D721Med (cell line): ENCODE results near the gene TSHR.

Experiments used
- DNase-seq: peaks from one replicate; pipeline ENCODE4 v3.0.0; 2011; ENCODE audit warnings: low spot score; ENCODE audit not compliant: insufficient read length
- FAIRE-seq: peaks from 2 replicates; lab custom pipeline; 2011; peaks lifted over from hg19 to GRCh38; lab: Jason Lieb, UNC
- CTCF ChIP-seq: IDR thresholded peaks from 2 replicates; pipeline ENCODE4 v1.5.1; 2012; ENCODE audit warnings: mild to moderate bottlenecking, control low read depth; ENCODE audit not compliant: insufficient read depth; ENCODE audit errors: missing control alignments

TSHR gene

DNA sequence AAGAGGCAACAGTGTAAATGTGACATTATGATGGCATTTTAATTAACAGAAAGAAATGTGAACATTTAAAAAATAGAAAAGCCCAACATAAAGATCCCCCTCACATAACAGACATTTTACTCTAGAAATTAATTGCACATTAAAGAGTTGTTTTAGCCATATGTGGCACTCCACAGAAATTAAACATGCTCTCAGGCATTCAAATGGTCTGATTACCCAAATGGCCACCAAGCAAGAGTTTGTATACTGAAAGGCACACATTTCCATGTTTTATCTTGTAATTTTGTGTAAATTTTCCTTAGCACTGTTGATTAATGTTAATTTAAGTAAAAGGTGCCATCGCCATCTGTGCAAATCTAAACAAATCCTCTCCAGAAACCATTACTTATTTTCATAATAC lies 221.8 kb downstream of the TSHR start:
- FAIRE-seq = peak; percentile 68

DNA sequence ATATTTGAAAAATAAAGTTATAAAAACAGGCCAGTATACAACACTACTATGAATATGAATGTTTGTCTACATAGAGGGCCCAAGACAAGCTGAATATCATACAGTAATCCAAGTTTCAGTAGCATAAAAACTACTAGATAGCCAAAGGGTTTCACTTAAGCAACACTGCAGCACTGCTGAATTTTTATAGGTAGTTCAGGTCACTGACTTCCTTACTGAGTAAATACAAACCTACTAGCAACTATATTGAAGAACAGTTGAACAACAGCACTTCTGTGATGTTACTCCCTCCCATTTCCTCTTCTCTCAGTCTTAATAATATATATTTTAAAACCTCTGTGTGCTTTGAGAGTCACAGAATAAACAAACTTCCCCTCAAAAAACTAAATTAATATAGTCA lies 222.6 kb downstream of the TSHR start:
- FAIRE-seq = no peak
- no peak for TF ChIP-seq CTCF
- no peak for DNase-seq

More for the DNA sequence above, 221.8 kb downstream of the TSHR start:
- DNase-seq = no peak
- TF ChIP-seq CTCF = no peak

- no peak for FAIRE-seq
- TF ChIP-seq CTCF = no peak
- no peak for DNase-seq
Observed at GRCh38 chr14:81179631-81180030, 224.2 kb downstream of the TSHR start.

DNA sequence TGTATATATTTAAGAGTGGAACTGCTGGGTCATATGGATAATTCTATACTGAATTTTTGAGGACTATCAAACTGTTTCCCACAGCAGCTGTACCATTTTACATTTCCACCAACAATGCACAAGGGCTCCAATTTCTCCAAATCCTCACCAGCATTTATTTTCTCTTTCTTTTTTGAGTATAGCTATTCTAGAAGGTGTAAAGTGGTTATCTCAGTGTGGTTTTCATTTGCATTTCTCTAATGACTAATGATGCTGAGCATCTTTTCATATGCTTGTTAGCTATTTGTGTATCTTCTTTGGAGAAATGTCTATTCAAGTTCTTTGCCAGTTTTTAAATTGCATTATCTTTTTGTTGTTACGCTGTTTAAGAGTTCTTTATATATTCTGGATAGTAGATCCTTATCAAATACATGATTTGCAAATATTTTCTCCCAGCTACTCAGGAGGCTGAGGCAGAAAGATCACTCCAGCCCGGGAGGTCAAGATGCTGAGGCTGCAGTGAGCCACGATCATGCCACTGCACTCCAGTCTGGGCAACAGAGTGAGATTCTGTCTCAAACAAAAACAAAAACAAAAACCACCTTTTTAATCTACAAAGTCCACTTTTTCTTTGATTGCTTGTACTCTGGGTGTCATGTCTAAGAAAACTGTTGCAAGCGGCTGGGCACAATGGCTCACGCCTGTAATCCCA lies 232.6 kb downstream of the TSHR start:
- no peak for TF ChIP-seq CTCF
- no peak for FAIRE-seq
- no peak for DNase-seq

- no peak for TF ChIP-seq CTCF
- DNase-seq (no peak), FAIRE-seq (no peak)
Observed at GRCh38 chr14:81192594-81192993, 237.2 kb downstream of the TSHR start.

- FAIRE-seq (no peak), DNase-seq (no peak)
- TF ChIP-seq CTCF = no peak
Observed at GRCh38 chr14:81193924-81194633, 238.7 kb downstream of the TSHR start.
